ENCODE results near the gene VPS35L.

Gene VPS35L

GRCh38 chr16:19691161-19691711 lies 135.7 kb downstream of the VPS35L start:
- no peak for DNase-seq (ENCODE audit: low read depth in 2 of 2)

GRCh38 chr16:19694989-19695388 lies 139.5 kb downstream of the VPS35L start:
- no peak for DNase-seq (ENCODE audit: low read depth in 2 of 2)

- DNase-seq (ENCODE audit: low read depth in 2 of 2), result no peak
Observed at GRCh38 chr16:19696328-19696727, 140.8 kb downstream of the VPS35L start.

- DNase-seq (ENCODE audit: low read depth in 2 of 2), result no peak
Observed at GRCh38 chr16:19696961-19697360, 141.5 kb downstream of the VPS35L start.

- no peak for DNase-seq (ENCODE audit: low read depth in 2 of 2)
Observed at GRCh38 chr16:19697756-19698318, 142.3 kb downstream of the VPS35L start.

GRCh38 chr16:19698480-19699465 lies 143.3 kb downstream of the VPS35L start:
- no peak for DNase-seq (ENCODE audit: low read depth in 2 of 2)

- no peak for DNase-seq (ENCODE audit: low read depth in 2 of 2)
Observed at GRCh38 chr16:19699472-19699871, 144.0 kb downstream of the VPS35L start.

- no peak for DNase-seq (ENCODE audit: low read depth in 2 of 2)
Observed at GRCh38 chr16:19700319-19700781, 144.8 kb downstream of the VPS35L start.

GRCh38 chr16:19701091-19701490 lies 145.6 kb downstream of the VPS35L start:
- no peak for DNase-seq (ENCODE audit: low read depth in 2 of 2)

- DNase-seq (ENCODE audit: low read depth in 2 of 2), result no peak
Observed at GRCh38 chr16:19703172-19703889, 147.8 kb downstream of the VPS35L start.

GRCh38 chr16:19704321-19705145 lies 149.0 kb downstream of the VPS35L start:
- DNase-seq (ENCODE audit: low read depth in 2 of 2), result no peak

- no peak for DNase-seq (ENCODE audit: low read depth in 2 of 2)
Observed at GRCh38 chr16:19705146-19705501, 149.6 kb downstream of the VPS35L start.

GRCh38 chr16:19705843-19706242 lies 150.3 kb downstream of the VPS35L start:
- no peak for DNase-seq (ENCODE audit: low read depth in 2 of 2)

GRCh38 chr16:19706846-19707245 lies 151.3 kb downstream of the VPS35L start:
- DNase-seq (ENCODE audit: low read depth in 2 of 2), result no peak

- DNase-seq (ENCODE audit: low read depth in 2 of 2), result no peak
Observed at GRCh38 chr16:19707569-19708295, 152.2 kb downstream of the VPS35L start.

GRCh38 chr16:19708296-19709205 lies 153.0 kb downstream of the VPS35L start:
- DNase-seq (ENCODE audit: low read depth in 2 of 2), result no peak

GRCh38 chr16:19709381-19710136 lies 154.1 kb downstream of the VPS35L start:
- DNase-seq (ENCODE audit: low read depth in 2 of 2), result no peak

GRCh38 chr16:19710191-19710908 lies 154.8 kb downstream of the VPS35L start:
- no peak for DNase-seq (ENCODE audit: low read depth in 2 of 2)

All from stimulated activated CD8-positive, alpha-beta memory T cell treated with anti-CD3 and anti-CD28 coated beads, Interleukin-2, amount 100 ng/mL, for 48 hours (primary cell).